IPS-18c (cell line): ENCODE measurements around the gene IGHMBP2.

Source experiments
- H3K4me3 ChIP-seq: 2 replicates; pipeline ENCODE4 v1.7.0; 2013; ENCODE audit warnings: low read depth, mild to moderate bottlenecking, low read length, moderate library complexity; ENCODE audit not compliant: insufficient read depth
- H3K9me3 ChIP-seq: one replicate; pipeline ENCODE4 v1.6.1; 2013; ENCODE audit warnings: mild to moderate bottlenecking, low read length, moderate library complexity; ENCODE audit not compliant: control insufficient read depth, insufficient read depth

IGHMBP2 gene

DNA sequence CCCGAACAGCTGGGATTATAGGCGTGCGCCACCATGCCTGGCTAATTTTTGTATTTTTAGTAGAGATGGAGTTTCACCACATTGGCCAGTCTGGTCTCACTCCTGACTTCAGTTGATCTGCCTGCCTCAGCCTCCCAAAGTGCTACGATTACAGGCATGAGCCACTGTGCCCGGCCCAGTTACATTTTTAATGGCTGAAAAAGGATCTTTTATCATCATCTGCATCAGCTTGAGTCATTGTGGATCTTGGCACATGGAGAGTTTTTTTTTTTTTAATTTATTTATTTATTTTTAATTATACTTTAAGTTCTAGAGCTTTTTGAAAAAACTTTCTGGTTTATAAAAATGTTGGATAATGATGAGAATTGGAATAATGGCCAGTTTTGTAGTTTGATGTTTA lies 8.6 kb downstream of the IGHMBP2 start:
- Histone ChIP-seq H3K9me3 (no peaks in the 10 kb centered on the region), H3K4me3 (no peak overlapping the region)

DNA sequence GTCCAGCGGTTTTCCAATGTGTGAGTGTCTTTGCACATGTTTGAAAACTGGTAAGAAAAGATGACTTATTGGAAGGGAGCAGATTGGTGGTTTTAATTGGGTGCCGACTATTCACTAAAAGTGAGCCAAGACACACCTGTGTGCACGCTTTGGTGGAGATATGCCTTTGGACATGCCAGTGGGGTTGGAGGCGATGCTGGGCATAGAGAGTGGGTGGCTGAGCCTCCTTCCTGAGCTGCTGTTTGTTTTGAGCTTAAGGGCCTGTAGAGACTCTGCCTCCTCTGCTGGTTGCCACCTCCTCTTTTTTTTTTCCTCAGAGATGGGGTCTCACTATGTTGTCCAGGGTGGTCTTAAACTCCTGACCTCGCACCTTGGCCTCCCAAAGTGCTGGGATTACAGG lies 9.5 kb downstream of the IGHMBP2 start:
- Histone ChIP-seq H3K4me3 (no peak overlapping the region), H3K9me3 (no peaks in the 10 kb centered on the region)

DNA sequence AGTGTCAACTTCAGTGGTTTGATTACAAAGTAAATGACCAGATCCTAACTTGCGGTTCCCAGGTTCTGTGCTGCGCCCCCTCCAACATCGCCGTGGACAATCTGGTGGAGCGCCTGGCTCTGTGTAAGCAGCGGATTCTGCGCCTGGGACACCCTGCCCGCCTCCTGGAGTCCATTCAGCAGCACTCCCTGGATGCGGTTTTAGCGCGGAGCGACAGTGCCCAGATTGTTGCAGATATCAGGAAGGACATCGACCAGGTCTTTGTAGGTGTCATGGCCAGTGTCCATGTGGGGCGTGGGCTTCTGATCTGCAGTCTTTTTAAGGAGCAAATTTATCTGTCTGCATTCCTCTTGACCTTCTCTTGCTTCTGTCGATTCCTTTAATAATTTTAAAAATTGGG lies 11.1 kb downstream of the IGHMBP2 start:
- Histone ChIP-seq H3K4me3 (no peak overlapping the region), H3K9me3 (no peaks in the 10 kb centered on the region)

DNA sequence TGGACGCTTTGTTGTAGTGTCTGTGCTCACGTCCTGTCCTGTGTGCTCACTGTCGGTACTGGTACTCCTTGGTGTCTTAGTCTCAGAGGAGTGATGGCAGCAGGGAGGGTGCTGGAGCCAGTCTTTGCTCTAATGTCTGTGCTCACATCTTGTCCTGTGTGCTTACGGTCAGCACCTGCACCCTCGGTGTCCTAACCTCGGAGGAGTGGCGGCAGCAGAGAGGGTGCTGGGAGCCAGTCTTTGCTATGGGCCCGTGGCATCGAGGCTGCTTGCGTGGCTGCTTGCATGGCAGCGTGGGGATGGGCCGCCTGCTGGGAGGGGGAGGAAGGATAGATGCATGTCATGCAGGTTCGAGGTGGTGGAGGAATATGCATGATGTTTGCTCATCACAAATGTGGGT lies 12.7 kb downstream of the IGHMBP2 start:
- peaks cover 2% of the 10 kb centered on the region for H3K9me3 ChIP-seq
- H3K4me3 ChIP-seq = no peak overlapping the region

DNA sequence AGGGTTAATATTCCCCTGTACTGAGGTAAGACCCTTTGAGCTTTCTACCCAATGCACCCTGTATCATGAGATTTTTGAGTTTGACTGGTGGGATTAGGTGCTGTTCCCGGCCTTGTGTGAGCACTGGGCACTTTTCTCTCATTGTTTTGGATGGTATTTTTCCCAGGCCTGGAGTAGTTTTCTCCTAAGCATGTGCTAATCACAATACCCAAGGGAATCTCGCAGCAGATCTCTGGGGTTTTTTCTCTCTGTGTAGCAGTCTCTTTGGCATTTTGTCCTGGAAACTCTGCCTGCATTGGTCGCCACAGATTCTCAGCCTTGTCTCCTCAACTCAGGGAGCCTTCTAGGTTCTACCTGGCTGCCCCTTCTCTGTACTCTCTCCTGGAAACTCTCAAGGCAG lies 19.9 kb downstream of the IGHMBP2 start:
- Histone ChIP-seq H3K4me3 (no peak overlapping the region), H3K9me3 (peaks cover 15% of the 10 kb centered on the region)

DNA sequence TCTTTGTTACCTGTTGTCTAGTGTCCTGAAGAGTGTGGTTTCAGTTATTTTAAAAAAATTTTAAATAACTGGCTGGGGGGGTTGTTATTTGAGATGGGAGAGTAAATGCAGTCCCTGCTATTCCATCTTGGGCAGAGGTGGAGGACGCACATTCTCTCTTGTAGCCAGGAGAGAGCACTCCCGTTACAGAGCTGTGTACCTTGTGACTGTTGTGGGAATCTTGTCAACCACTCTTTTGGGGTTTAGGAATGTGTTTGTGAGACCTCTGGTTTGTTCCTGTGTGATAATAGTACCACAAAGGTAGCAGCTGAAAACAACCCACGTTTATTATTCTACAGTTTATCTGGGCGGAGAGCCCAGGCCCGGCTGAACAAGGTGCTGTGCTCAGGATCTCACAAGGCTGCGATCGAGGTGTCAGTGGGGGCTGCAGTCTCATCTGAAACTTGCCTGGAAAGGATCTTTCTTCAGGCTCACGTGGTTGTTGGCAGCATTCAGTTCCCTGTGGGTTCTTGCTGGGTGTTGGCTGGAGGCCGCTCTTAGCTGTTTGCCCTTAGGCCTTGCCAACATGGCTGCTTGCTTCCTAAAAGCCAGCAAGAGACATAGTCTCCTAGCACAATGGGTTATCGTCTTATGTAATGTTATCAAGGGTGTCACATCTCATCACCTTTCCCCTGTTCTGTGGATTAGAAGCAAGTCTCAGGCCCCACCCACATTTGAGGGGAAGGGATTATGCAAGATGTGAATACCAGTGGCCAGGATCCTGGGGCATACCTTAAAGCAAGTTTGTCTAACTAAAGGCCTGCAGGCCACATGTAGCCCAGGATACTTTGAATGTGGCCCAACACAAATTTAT lies 20.6 kb downstream of the IGHMBP2 start:
- Histone ChIP-seq H3K4me3 (no peak overlapping the region), H3K9me3 (peaks cover 15% of the 10 kb centered on the region)

DNA sequence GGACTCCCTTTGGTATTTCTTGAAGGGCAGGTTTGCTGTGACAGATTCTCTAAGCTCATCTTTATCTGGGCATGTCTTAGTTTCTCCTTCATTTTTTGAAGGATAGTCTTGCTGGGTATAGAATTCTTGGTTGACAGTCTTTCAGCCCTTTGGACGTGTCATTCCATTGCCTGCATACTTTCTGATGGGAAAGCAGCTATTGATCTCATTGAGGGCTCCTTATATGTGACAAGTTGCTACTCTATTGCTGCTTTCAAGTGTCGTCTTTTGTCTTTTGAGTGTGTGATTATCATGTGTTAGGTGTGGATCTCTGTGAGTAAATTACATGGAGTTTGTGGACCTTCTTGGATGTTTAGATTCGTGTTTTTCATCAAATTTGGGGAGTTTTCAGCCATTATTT lies 21.9 kb downstream of the IGHMBP2 start:
- Histone ChIP-seq H3K4me3 (no peak overlapping the region), H3K9me3 (peaks cover 12% of the 10 kb centered on the region)

DNA sequence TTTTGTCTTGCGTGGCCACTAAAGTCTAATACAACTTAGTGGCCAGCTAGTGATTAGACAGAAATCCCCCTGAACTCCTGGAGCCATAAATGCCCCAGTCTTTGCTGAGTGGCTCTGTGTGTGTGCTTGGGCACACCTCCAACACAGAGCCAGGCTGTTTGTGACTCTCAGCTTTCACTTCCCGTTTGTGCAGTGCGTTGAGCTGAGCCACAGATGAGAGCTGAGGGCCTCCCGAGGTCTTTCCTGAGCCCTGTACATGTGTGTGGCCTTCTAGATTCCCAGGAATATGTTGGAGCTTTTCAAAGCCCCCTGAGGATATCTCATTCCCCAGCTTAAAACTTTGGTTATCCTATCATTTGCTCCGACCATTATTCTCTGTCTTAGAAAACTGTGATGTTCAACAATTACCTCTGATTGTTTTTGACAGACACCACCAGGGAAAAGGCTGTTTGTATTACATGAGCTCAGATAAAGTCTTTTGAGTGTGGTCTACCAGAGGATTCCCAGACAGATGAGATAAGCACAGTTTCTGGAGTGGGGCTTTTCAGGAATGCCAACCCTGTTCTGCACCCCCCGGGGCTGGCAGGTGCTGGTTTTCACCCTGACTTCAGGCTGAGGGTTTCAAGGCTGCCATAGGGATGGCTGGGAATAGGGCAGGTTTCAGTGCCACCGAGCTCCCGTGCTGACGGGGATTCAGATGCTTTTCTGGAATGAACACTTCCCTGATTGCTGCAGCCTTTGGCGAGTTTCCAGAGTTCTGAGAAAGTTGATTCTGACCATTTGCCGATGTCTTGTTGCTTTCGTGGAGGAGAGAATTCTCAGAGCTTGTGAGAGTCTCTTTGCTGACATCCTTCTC lies 23.8 kb downstream of the IGHMBP2 start:
- H3K4me3 ChIP-seq = no peak overlapping the region
- peaks cover 12% of the 10 kb centered on the region for H3K9me3 ChIP-seq

DNA sequence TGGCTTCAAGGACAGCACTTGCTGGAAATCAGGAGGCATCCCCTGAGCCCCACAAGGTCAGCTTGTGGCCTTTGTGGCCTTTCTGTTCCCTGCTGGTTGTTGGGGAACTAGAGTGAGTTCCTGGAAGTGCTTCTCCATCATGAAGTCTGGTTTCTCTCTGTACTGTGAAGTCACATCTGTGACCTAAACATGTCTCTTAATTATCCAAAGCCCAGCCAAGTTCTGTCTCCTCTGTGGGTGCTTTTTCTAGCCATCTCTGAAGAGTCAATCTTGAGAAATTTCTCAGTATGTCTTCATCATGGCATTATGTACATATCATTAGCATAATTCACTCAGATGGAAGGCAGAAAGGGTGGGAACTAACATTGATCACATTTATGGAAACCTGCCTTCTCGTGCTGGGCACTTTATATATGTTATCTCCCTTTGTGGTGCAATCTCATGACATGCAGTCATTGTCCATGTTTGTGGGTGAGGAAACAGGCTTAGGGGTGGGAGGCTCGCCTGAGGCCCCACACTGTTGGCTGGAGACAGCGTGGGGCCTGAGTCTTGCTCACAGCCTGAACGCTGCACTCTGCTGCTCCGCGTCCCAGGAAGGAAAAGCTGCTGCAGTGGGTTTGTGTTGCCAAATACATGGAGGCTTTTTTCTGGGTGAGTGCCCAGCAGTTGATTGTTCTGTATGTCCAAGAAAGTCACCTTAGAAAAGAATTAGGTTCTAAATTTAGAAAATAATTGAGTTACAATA lies 24.6 kb downstream of the IGHMBP2 start:
- H3K9me3 ChIP-seq = peaks cover 12% of the 10 kb centered on the region
- H3K4me3 ChIP-seq = no peak overlapping the region

DNA sequence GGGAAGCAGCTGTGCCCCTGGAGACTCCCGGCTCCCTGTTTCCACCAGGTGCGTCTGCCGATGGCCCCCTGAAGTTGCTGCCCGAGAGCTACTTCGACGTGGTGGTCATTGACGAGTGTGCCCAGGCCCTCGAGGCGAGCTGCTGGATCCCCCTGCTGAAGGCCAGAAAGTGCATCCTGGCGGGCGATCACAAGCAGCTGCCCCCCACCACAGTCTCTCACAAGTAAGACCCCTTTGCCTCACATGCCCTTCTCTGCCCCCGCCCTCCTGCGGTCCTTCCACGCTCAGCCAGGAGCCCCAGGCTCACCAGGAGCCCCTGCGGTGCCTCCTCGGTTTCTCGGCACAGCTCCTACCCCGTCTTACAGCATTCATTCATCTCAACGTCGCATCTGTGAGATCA lies 25.4 kb downstream of the IGHMBP2 start:
- Histone ChIP-seq H3K4me3 (no peak overlapping the region), H3K9me3 (peaks cover 12% of the 10 kb centered on the region)

DNA sequence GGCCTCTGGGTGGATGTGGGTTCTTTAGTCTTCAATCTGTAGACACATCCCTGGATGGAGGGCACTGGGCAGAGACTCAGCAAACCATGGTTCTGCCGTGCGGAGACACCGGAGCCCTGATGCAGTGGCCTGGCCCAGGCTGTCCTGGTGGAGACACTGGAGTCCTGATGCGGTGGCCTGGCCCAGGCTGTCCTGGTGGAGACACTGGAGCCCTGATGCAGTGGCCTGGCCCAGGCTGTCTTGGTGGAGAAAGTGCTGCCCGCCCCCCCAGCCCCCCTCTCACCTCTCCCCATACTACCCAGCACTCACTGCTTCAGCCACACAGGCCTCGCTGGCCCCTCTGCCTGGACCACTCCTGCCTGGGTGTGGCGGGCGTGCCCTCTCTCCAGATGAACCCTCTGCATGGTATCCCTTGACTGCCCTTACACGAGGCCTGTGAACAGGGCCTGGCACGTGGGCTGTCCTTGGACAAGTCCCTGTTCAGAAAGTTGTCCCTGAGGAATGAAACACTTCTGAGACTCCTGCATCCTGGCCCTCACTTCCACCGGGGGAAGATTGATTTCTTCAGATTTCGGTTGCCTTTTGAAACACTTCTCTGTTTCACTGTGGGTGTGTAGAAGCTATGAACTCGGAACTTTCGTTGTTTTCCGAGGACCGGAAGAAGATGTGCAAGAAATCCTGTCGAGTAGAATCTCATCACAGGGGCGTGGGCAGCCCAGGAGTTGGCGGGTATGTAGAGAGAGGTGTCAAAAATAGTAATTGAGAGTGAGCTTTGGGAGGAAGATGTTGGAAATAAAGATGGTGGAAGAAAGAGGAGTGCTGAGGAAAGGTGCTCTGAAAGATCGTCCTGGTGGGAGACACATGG lies 26.2 kb downstream of the IGHMBP2 start:
- peaks cover 8% of the 10 kb centered on the region for H3K9me3 ChIP-seq
- H3K4me3 ChIP-seq = no peak overlapping the region

DNA sequence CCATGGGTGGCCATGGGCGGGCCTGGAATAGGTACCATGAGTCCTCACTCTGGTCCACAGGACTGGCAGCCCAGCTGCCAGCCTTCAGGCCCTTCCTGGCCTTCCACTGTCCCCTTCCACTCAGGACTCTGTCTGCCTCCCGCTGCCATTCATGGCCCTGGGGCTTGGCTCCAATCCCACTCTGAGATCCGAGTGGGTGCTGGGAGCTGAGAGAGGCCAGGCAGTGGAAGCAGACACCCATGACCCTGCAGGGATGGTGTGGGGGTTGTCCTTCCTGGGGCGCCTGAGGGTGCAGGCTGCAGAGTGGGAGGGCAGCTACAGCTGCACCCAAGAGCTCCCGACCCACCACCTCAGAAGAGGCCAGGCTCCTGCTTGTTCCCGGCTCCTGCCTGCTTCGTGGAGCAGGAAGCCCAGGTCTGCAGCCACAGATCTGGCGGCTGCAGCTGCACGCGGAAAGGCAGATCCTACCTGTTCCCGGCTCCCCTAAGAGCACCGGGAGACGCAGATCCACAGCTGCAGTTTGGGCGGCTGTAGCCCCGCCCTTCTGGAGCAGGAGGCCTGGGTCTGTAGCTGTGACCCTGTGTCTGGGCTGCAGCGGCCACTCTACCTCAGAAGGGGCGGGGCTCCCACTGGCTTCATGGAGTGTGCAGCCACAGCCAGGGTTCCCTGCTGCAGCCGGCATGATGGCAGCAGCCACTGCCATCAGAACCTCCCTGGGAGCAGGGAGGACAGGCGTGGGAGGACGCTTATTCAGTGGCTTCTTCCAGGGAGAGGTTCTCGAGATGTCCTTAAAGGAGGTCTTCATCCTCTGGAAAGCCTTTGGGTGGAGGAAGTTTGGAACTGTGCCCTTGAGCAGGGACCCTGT lies 27.5 kb downstream of the IGHMBP2 start:
- H3K4me3 ChIP-seq = no peak overlapping the region
- H3K9me3 ChIP-seq = no peaks in the 10 kb centered on the region

DNA sequence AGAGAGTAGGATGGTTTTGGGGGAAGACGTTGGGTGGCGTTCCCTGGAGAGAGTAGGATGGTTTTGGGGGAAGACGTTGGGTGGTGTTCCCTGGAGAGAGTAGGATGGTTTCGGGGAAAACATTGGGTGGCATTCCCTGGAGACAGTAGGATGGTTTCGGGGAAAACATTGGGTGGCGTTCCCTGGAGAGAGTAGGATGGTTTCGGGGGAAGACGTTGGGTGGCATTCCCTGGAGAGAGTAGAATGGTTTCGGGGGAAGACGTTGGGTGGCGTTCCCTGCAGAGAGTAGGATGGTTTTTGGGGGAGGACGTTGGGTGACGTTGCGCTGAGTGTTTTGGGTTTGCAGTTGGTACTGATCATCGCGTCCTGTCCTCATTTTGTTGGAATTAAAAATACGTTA lies 28.2 kb downstream of the IGHMBP2 start:
- no peaks in the 10 kb centered on the region for H3K9me3 ChIP-seq
- no peak overlapping the region for H3K4me3 ChIP-seq

DNA sequence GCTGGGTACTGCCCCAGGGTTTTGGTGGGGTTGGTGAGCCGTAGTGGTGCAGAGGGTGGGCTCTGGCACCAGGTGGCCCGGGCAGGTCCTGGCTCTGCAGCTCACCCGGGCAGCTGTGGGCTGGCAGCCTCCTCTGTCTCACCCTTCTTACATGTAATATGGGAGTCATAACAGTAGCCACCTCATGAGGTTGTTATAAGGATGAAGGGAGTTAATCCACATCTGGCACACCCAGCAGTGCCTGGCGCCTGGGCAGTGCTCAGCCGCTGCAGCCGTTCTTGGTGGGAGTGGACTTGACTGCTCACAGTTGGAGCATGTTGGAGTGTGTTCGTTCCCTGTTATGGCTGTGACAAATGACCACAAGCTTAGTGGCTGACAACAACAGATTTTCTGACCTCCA lies 28.7 kb downstream of the IGHMBP2 start:
- no peaks in the 10 kb centered on the region for H3K9me3 ChIP-seq
- H3K4me3 ChIP-seq = no peak overlapping the region

DNA sequence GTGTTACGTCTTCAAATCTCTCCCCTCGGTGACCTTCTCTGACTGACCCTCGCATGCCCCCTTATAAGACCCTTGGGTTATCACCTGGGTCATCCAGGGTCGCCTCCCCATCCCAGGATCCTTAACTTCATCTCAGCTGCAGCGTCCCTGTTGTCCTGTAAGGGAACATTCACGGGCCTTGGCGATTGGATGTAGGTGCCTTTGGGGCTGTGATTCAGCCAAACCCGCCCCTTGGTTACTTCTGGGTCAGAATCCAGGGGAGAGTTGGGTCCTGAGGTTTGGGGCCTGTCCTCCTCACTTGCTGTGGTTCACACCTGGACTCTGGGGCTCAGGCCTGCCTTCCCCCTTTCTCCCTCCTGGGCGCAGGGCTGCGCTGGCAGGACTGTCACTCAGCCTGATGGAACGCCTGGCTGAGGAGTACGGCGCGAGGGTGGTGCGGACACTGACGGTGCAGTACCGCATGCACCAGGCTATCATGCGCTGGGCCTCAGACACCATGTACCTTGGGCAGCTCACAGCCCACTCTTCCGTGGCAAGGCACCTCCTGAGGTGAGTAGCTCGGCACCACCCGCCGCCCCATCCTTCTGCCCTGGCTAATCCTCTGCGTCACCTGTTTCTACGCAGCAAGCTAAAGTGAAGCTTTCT lies 29.4 kb downstream of the IGHMBP2 start:
- Histone ChIP-seq H3K9me3 (no peaks in the 10 kb centered on the region), H3K4me3 (no peak overlapping the region)
